AG09319 (cell line): ENCODE measurements around the gene DYRK1A.

Source experiments
- DNase-seq: peaks from one replicate; pipeline ENCODE4 v3.0.0-alpha.2; 2010; ENCODE audit warnings: low read depth; ENCODE audit errors: extremely low read depth
- CTCF ChIP-seq: IDR thresholded peaks from 2 replicates; pipeline ENCODE4 v1.5.1; 2011; ENCODE audit warnings: low read depth, mild to moderate bottlenecking, inconsistent platforms, low read length, moderate library complexity

DYRK1A gene

DNA sequence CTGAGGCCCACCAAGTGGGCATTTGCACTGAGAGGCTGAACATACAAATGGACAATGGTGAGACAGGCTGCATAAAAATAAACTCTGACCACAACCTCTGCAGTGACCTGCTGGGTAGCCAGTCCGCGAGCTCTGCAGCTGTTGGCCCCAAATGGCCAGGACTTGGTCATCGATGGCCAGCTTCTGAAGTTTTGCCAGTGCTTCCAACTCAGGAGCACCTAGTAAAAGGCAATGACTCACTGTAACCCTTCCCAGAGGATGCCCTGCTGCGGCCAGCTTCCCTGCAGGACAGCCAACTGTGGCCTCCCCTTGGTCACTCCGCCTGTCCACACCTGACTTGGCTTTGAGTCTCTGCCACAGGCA is 185.4 kb downstream of the DYRK1A start:
- no peak for TF ChIP-seq CTCF

GRCh38 chr21:37552496-37553029 is 186.0 kb downstream of the DYRK1A start:
- no peak for TF ChIP-seq CTCF
- DNase-seq: no peak

More for the DNA sequence above, 185.4 kb downstream of the DYRK1A start:
- no peak for DNase-seq

DNA sequence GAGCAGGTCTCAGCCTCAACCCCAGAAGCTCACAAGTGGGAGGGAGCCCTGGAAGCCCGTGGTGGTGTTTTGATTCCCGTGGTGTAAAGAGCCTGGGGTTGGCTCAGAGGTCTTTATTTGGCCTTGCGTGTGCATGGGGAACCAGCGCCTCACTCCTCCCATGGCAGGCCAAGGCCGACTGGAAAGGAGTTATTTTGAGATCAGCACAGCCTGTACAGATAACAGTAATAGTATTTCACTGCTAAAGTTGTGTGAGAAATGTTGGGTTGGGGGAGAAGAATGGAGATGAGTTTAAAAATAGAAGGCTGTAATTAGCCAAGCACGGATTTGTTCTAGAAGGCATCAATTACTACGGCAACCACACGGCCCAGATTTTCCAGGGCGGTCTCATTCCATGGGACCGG is 186.5 kb downstream of the DYRK1A start:
- no peak for DNase-seq
- TF ChIP-seq CTCF: no peak

- no peak for DNase-seq
- no peak for TF ChIP-seq CTCF
Measured at GRCh38 chr21:37554661-37555379, 188.2 kb downstream of the DYRK1A start.

- no peak for TF ChIP-seq CTCF
- DNase-seq: no peak
Measured at GRCh38 chr21:37555672-37556261, 189.2 kb downstream of the DYRK1A start.

- TF ChIP-seq CTCF: no peak
- DNase-seq: no peak
Measured at GRCh38 chr21:37557261-37557950, 190.8 kb downstream of the DYRK1A start.

DNA sequence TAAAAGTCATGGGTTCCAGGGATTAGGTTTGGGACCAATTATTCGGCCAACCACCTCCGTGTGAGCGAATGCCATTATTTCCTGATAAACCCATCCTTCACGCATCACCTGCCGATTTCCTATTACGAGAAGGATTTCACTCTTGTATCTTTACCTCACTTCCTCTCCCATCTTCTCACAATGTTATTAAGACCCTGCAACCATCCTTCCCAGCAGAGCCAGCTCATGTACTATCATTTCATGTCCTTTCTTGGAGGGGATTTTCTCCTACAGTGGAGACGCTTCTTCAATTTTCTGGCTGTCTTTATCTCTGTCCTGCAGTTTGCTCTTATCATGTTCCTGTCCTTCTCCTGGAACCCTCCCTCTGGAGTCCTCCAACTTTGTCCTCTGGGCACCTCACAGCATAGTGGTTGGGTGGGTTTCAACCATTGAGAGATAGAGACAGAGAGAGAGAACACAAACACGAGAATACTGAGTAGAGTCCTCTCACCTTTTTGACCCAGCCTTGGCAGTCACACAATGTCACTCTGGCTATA is 192.2 kb downstream of the DYRK1A start:
- no peak for TF ChIP-seq CTCF
- no peak for DNase-seq
